ENCODE results near the gene MAP4K3.

DNA sequence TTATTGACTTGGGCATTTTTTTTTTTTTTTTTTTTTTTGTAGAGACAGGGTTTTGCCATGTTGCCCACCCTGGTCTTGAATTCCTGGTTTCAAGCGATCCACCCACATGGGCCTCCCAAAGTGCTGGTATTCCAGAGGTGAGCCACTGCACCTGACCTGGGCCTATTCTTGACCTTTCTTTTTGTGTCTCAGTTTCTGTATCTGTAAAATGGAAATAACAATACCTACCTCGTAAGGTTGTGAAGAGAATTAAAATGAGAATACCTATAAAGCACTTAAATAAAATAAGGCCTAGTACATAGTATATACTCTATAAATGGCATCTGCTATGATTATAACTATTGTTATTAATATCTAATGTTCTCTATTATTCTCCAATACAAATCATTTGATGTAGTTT is 15.7 kb downstream of the MAP4K3 start:
- TF ChIP-seq, protein P1, sequence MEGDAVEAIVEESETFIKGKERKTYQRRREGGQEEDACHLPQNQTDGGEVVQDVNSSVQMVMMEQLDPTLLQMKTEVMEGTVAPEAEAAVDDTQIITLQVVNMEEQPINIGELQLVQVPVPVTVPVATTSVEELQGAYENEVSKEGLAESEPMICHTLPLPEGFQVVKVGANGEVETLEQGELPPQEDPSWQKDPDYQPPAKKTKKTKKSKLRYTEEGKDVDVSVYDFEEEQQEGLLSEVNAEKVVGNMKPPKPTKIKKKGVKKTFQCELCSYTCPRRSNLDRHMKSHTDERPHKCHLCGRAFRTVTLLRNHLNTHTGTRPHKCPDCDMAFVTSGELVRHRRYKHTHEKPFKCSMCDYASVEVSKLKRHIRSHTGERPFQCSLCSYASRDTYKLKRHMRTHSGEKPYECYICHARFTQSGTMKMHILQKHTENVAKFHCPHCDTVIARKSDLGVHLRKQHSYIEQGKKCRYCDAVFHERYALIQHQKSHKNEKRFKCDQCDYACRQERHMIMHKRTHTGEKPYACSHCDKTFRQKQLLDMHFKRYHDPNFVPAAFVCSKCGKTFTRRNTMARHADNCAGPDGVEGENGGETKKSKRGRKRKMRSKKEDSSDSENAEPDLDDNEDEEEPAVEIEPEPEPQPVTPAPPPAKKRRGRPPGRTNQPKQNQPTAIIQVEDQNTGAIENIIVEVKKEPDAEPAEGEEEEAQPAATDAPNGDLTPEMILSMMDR (IDR thresholded peaks at IDR 0.05), result no peak
- TF ChIP-seq POLR2AphosphoS5 (IDR thresholded peaks at IDR 0.05) (no peak), POLR2A (IDR thresholded peaks at IDR 0.05) (no peak)
